GM10847 (cell line): Measurements from ENCODE around the gene LCN10.

Experiments used
- POLR2A ChIP-seq: IDR thresholded peaks from 2 replicates; pipeline ENCODE4 v1.6.1; 2011; ENCODE audit not compliant: insufficient read length; ENCODE audit errors: extremely low read depth

The LCN10 gene

DNA sequence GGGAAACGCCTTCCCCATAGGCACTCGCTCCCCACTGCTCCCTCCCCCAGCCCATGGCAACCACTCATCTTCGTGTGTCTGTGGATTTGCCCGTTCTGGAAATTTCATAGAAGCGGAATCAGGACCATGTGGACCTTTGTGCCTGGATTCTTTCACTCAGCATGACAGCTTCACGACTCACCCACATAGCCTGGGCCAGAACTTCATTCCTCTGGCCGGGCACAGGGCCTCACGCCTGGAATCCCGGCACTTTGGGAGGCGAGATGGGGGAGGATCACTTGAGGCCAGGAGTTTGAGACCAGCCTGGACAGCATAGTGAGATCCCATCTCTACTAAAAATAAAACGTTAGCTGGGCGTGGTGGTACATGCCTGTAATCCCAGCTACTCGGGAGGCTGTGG lies 42.4 kb downstream of the LCN10 start:
- no peak for TF ChIP-seq POLR2A

DNA sequence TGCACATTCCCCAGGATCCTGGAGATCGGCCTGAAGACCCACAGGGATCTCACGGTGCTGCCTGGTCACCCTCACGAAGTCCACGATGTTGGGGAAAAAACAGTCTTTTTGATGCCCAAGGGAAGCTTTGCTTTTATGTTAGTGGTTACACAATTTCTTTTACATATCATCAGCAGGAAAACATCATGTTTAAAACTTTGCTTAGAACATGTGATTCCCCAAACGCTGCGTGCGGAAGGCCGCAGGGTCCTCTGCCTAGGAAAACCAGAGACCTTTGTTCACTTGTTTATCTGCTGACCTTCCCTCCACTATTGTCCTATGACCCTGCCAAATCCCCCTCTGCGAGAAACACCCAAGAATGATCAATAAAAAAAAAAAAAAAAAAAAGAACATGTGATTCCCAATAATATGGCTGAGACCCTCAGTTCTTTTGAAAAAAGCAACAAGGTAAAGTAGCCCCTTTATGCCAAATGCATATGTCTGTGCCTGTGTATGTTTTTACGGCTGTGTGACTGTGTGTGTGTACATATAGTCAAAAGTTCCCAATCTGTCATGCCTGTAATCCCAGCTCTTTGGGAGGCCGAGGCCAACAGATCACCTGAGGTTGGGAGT lies 44.0 kb downstream of the LCN10 start:
- no peak for TF ChIP-seq POLR2A

DNA sequence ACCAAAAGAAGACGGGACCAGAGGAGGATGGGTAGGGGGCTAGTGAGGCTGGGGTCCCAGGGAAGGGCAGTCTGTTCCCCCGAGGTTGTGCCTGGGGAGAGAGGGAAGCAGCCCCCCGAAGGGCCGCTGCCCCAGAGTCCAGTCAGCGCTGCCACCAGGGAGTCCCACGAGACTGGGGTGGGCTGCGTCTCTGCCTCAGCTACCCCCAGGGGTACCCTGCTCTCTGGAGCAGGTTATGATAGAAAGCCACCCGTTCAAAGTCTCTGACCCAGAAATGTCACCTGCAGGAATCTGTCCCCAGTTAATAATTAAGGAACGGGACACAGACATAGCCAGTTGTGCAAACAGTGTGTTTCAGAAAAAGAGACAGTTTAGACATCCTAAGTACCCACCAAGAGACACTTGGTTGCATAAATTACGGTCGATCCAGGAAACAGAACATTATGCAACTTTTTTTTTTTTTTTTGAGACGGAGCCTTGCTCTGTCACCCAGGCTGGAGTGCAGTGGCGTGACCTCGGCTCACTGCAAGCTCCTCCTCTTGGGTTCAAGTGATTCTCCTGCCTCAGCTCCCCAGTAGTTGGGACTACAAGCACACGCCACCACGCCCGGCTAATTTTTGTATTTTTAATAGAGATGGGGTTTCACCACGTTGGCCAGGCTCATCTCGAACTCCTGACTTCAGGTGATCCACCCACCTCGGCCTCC lies 44.8 kb downstream of the LCN10 start:
- no peak for TF ChIP-seq POLR2A

- no peak for TF ChIP-seq POLR2A
Observed at GRCh38 chr9:136697146-136697820, 45.5 kb downstream of the LCN10 start.

GRCh38 chr9:136696502-136696901 lies 46.2 kb downstream of the LCN10 start:
- TF ChIP-seq POLR2A = no peak

GRCh38 chr9:136695955-136696354 lies 46.8 kb downstream of the LCN10 start:
- TF ChIP-seq POLR2A = no peak

- TF ChIP-seq POLR2A = no peak
Observed at GRCh38 chr9:136695435-136695895, 47.3 kb downstream of the LCN10 start.

GRCh38 chr9:136694872-136695247 lies 47.9 kb downstream of the LCN10 start:
- TF ChIP-seq POLR2A = no peak

DNA sequence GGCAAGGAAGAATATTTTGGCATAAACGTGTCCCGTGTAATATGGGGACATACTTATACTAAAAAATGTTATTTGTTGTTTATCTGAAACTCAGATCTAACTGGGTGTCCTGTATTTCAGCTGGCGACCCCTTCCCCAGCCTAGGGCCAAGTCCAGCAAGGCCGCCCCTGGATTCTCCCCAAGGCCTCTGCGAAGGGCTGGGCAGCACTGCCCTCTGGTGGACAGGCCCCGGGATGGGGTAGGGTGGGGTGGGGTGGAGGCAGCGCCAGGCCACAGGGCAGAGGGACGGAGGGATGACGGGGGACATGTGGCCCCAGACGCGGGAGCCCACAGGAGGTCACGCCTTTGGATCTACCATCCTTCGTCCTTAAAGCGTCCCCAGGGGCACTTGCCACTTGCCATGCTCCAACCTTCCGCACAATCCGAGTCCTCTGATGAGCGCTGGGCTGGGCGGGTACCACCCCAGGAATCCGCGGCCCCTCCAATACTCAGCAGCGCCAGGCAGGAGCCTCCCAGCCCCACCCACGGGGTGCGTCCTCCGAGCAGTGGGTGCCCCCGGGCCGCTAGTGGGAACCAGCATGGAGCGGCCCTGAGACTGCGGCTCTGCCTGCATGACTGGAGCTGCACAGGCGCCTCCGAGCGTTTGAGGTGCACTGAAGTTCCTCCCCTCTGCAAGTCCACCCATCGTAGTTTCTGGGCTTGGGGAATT lies 48.4 kb downstream of the LCN10 start:
- no peak for TF ChIP-seq POLR2A

DNA sequence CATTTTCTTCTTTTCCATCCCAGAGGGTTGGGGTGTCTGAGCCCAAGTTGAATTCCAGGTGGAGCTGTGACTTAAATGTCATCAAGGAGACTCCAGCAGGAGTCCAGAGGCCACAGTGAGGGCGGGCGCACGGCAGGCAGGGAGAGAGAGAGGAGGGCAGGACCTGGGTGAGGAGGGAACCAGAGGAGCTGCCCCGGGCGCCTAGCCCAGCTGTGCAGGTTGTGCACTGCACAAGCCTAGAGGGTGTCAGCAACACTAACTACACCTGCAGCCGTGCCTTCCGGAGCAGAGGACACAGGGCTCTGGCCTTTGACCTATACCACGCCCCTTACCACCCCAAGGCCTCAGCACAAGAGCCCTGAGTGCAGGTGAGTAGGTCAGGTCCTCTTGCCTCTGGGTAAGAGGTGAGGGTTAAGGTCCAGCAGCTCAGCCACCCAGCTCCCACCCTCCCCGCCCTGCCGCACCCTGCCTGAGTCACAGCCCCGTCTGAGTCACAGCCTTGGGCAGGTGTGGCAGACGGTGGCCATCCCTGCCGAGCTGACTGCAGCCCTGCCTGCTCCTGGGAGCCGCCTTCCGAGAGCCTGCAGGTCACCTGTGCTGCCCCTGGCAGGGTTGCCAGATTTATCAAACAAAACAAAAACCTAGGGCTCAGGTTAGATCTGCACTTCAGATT lies 49.1 kb downstream of the LCN10 start:
- TF ChIP-seq POLR2A = no peak

DNA sequence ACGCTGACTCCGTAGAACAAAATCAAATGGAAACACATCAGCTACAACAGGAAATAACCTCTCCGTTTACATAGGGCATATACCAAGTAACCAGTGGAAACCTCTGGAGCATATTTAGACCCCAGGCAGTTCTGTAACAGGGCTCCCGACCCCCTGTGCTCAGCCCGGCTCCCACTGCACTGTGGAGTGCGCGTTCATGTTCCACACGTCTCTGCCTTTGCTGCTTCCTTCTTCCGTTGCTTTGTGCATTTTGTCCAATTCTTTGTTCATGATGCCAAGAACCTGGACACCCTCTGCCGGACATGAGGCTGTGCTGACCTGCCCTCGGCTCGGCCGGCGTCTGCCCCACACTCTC lies 49.6 kb downstream of the LCN10 start:
- TF ChIP-seq POLR2A = no peak

DNA sequence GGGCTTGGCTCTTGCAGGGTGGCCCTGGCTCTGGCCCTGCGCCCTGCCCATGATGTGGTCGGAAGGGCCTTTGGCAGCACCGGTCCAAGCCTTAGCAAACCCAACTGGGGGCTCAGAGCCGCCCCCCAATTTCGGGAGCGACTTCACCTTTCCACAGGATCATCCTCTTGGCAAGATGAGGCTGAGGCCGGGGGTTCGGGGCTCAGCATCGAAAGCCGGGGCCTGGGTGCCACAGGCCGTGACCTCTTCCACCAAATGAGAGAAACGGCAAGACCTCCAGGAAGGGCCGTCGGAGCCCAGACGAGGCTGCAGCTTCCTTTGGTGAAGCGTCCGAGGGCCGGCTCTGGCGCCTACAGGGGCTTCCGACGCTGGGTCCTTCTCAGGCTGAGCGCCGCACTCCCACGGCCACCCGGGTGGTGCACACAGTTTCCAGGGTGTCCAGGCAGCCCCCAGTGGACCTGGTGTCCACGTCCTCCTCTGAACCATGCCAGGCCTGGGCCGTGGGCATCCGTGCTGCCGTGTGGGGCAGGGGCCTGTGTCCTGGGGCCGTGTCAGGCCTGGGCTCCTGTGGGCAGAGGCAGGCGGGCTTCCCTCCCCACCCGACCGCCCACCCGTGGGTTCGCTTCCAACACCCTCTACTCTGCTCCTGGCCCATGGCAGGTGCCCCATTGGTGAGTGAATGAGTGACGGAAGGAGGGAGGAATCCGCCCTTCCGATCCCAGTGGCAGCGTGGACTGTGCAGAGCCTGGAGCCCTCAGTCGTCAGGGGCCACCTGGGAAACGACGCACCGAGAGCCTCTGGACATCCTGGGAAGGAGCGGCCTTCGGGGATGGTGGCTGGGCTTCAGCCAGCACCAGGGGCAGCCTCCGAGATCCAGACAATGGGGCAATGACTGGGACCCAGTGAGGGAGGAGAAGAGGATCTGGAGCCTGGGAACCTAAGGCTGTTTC lies 50.3 kb downstream of the LCN10 start:
- no peak for TF ChIP-seq POLR2A

GRCh38 chr9:136691316-136692184 lies 51.2 kb downstream of the LCN10 start:
- TF ChIP-seq POLR2A = no peak
